KG1 (cell line): ENCODE results near the gene PAX5.

Experiments used
- DNase-seq: peaks from one replicate; lab custom pipeline; 2025; lab: John Stamatoyannopoulos, UW

The PAX5 gene

GRCh38 chr9:36833954-36834353 lies 200.1 kb downstream of the PAX5 start:
- DNase-seq, result no peak

- no peak for DNase-seq
These were observed 201.8 kb downstream of the PAX5 start for GRCh38 chr9:36832164-36832795.

GRCh38 chr9:36831381-36832161 lies 202.5 kb downstream of the PAX5 start:
- no peak for DNase-seq

- no peak for DNase-seq
These were observed 205.5 kb downstream of the PAX5 start for GRCh38 chr9:36828611-36829013.

GRCh38 chr9:36827593-36827992 lies 206.5 kb downstream of the PAX5 start:
- DNase-seq, result no peak

- no peak for DNase-seq
These were observed 207.5 kb downstream of the PAX5 start for GRCh38 chr9:36826581-36826980.

- DNase-seq, result no peak
These were observed 208.9 kb downstream of the PAX5 start for GRCh38 chr9:36825179-36825578.

GRCh38 chr9:36823934-36824333 lies 210.1 kb downstream of the PAX5 start:
- DNase-seq, result no peak

GRCh38 chr9:36823466-36823865 lies 210.6 kb downstream of the PAX5 start:
- DNase-seq, result no peak

GRCh38 chr9:36822201-36822600 lies 211.9 kb downstream of the PAX5 start:
- DNase-seq, result no peak

- no peak for DNase-seq
These were observed 213.6 kb downstream of the PAX5 start for GRCh38 chr9:36820392-36820861.

- no peak for DNase-seq
These were observed 214.8 kb downstream of the PAX5 start for GRCh38 chr9:36818965-36819870.

- no peak for DNase-seq
These were observed 215.7 kb downstream of the PAX5 start for GRCh38 chr9:36818242-36818938.

- no peak for DNase-seq
These were observed 216.8 kb downstream of the PAX5 start for GRCh38 chr9:36817160-36817834.

GRCh38 chr9:36816371-36816770 lies 217.7 kb downstream of the PAX5 start:
- no peak for DNase-seq

- DNase-seq, result no peak
These were observed 218.3 kb downstream of the PAX5 start for GRCh38 chr9:36815566-36816348.

GRCh38 chr9:36815023-36815422 lies 219.0 kb downstream of the PAX5 start:
- DNase-seq, result no peak

- DNase-seq, result no peak
These were observed 220.9 kb downstream of the PAX5 start for GRCh38 chr9:36813154-36813553.

GRCh38 chr9:36812556-36812955 lies 221.5 kb downstream of the PAX5 start:
- DNase-seq, result no peak

GRCh38 chr9:36808251-36808650 lies 225.8 kb downstream of the PAX5 start:
- DNase-seq, result peak; percentile 7
